ENCODE results near the gene SPTBN4.
A peak's percentile ranks its signal among the peaks of the same experiment; 100 is the strongest.
"Not testable (repeated sequence)": the region's sequence is repeated elsewhere in the genome, so short reads cannot be mapped to it uniquely, and the experiment has no call there.

SPTBN4 gene

DNA sequence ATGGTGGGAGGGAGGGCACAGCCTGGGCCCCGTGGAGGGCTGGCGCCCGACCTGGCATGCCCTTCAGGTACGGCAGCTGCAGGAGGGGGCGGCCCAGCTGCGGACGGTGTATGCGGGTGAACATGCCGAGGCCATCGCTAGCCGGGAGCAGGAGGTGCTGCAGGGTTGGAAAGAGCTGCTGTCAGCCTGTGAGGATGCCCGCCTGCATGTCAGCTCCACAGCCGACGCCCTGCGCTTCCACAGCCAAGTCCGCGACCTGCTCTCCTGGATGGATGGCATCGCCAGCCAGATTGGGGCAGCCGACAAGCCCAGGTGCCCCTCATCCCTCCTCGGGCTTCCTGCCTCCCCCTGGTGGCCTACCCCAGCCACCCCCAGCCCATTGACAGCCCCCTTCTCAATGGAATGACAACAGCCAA is 93.3 kb downstream of the SPTBN4 start:
- no peak for DNase-seq (ENCODE audit: low read depth in 2 of 2)

DNA sequence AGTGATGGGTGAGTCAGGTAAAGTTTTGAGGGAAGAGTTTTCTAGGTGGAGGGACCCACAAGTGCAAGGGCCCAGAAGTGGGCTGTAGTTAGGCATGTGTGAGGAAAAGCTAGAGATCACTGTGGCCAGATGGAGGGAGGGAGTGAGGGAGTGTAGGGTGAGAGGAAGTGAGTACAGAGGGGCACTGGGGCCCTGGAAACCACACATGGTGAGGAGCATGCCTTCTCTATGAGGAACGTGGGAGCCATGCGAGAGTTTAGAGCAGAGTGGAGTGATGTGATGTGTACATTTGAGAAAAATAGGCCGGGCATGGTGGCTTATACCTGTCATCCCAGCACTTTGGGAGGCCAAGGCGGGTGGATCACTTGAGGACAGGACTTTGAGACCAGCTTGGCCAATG is 95.1 kb downstream of the SPTBN4 start:
- DNase-seq (ENCODE audit: low read depth in 2 of 2): no peak

DNA sequence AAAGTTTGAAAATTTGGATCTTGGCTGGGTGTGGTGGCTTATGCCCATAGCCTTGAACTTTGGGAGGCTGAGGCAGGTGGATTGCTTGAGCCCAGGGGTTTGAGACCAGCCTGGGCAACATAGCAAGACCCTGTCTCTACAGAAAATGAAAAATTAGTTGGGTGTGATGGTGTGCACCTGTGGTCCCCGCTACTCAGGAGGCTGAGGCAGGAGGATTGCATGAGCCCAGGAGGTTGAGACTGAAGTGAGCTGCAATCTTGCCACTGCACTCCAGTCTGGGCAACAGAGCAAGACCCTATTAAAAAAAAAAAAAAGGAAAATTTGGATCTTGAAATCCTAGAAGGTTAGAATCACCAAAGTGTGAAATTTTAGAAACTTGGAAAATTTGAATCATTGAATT is 97.7 kb downstream of the SPTBN4 start:
- DNase-seq (ENCODE audit: low read depth in 2 of 2): not testable (repeated sequence)

DNA sequence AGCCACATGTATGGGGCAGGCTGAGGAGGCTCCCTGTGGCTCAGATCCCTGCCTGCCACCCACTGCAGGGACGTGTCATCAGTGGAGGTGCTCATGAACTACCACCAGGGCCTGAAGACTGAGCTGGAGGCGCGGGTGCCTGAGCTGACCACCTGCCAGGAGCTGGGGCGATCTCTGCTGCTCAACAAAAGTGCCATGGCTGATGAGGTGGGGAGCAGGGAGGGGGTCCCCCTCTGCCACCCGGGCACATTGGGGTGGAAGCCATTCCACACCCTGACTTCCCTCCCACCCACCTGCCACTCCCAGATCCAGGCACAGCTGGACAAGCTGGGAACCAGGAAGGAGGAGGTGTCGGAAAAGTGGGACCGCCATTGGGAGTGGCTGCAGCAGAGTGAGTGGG is 98.6 kb downstream of the SPTBN4 start:
- no peak for DNase-seq (ENCODE audit: low read depth in 2 of 2)

DNA sequence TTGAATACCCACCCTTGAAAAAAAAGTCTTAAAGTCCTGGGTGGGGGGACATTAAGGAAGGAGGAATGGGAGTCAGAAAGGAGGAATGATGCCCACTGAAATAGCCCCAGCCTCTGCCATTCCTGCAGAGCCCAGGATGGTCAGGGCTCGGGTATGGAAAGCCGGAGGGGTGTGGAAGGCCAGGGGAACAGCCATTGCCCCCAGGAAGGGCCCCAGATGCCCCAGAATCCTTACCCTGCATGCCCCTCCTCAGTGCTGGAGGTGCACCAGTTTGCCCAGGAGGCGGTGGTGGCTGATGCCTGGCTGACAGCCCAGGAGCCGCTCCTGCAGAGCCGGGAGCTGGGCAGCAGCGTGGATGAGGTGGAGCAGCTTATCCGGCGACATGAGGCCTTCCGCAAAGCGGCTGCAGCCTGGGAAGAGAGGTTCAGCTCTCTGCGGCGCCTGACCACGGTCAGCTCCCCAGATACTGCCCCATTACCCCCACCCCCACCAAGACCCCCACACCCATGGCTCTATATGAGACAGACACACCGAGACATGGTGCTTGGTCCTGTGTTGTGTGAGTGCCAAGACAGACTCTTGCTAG is 99.2 kb downstream of the SPTBN4 start:
- DNase-seq (ENCODE audit: low read depth in 2 of 2): no peak

DNA sequence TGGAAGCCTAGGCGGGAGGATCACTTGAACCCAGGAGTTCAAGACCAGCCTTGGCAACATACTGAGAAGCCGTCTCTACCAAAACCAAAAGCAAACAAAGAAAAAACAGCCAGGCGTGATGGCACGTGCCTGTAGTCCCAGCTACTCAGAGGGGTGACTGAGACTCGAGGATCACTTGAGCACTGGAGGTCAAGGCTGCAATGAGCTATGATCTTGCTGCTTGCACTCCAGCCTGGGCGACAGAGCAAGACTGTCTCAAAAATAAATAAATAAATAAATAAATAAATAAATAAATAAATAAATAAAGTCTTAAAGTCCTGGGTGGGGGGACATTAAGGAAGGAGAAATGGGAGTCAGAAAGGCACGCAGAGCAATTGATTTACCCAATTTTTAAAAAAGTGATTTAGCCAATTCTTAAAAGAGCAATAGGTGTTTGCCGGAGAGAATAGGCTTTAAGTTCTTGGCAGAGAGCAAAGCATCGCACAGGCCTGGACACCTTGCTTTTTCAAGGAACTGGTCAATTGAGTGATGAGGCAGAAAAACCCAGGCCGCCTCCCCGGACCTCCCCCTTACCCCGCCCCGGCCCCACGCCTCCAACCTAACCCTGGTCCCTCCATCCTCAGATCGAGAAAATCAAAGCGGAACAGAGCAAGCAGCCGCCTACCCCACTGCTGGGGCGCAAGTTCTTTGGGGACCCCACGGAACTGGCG is 100.4 kb downstream of the SPTBN4 start:
- DNase-seq (ENCODE audit: low read depth in 2 of 2): no peak

DNA sequence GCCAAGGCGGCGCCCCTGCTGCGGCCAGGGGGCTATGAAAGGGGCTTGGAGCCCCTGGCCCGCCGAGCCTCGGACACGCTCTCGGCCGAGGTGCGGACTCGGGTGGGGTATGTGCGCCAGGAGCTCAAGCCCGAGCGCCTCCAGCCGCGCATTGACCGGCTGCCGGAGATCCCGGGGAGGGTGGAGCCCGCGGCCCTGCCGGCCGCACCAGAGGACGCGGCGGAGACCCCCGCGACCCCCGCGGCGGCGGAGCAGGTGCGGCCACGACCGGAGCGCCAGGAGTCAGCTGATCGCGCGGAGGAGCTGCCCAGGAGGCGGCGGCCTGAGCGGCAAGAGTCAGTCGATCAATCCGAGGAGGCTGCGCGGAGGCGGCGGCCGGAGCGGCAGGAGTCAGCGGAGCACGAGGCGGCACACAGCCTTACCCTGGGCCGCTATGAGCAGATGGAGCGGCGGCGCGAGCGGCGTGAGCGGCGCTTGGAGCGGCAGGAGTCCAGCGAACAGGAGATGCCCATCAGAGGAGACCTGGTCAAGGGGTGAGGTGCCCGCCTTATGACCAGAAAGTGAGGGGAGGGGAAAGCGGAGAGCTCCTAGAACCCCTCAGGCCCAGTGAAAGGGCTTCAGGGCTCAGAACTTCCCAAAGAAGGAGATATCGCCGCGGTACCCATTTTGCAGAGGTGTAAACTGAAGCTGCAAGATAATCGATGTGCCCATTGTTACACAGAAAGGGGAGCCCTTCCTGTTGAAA is 101.1 kb downstream of the SPTBN4 start:
- no peak for DNase-seq (ENCODE audit: low read depth in 2 of 2)

DNA sequence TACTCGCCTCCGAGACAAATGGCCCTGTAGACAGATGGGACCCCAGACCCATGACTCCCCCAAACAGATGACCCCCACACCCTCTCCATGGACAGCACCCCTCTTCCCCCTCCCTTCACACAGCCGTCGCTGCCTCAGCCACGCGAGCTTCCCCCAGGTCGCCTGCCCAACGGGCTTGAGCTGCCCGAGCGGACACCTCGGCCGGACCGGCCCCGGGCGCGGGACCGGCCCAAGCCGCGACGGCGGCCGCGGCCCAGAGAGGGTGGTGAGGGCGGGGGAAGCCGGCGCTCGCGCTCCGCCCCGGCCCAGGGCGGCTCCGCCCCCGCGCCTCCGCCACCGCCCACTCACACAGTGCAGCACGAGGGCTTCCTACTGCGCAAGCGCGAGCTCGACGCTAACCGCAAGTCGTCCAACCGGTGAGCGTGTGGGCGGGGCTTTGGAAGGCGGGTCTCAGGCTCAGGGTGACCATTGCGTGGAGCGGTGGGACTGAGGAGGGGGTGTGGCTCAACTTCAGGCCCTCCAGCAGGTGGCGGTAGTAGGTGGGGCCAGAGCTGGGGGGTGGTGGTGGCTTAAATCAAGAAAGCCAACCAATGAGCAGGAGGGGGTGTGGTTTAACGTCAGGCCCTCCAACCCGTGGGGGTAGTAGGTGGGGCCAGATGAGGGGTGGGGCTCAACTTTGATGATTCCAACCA is 103.7 kb downstream of the SPTBN4 start:
- peak; percentile 89 to 91 for DNase-seq (ENCODE audit: low read depth in 2 of 2)

DNA sequence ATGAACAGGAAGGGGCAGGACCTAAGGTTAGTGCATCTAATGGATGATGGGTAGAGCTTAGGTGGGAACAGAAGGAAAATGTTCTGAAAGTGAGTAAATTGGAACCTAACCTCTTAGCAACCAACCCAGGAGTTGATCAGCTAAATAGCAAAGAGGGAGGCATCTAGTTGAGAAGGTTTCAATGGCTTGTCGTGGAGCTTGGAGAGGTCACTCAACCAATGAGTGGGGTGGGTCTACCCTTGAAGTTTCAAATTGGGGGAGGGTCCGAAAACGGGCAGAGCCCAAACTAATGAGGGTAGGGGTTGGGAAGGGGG is 104.2 kb downstream of the SPTBN4 start:
- DNase-seq (ENCODE audit: low read depth in 2 of 2): no peak

DNA sequence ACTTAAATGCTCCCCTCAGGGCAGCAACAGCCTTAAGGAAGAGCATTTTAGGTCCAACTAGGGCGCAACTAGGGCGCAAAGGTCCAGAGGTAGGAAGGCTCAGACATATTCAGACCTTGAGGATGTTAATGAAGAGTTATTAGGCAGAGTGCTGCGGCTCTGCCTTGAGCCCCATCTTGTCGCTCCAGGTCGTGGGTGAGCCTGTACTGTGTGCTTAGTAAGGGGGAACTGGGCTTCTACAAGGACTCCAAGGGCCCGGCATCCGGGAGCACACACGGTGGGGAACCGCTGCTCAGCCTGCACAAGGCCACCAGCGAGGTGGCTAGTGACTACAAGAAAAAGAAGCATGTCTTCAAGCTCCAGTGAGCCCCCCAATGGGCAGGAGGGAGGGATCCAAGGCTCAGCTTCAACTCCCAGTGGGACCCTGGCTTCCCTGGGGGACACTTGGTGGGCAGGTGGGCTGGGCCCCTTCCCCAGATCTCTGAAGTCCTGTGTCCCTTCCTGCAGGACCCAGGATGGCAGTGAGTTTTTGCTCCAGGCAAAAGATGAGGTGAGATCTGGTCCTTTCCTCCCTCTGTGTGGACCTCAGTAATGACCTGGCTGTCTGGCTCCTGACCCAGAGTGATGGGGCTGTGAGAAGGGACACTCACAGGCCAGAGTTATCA is 105.2 kb downstream of the SPTBN4 start:
- DNase-seq (ENCODE audit: low read depth in 2 of 2): no peak

DNA sequence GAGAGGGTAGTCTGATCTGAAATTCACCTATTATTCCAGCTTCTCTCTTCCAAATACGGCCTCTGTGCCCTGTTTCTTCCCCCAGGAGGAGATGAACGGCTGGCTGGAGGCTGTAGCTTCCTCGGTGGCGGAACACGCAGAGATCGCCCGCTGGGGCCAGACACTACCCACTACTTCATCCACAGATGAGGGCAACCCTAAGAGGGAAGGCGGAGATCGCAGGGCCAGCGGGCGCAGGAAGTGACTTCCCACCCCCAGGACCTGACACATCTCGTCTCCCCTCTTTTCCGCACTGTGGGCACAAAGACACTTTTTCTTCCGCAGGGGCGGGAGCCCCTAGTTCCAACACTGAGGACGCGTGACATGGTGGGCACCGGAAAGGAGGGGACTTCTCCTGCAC is 108.5 kb downstream of the SPTBN4 start:
- DNase-seq (ENCODE audit: low read depth in 2 of 2): no peak

DNA sequence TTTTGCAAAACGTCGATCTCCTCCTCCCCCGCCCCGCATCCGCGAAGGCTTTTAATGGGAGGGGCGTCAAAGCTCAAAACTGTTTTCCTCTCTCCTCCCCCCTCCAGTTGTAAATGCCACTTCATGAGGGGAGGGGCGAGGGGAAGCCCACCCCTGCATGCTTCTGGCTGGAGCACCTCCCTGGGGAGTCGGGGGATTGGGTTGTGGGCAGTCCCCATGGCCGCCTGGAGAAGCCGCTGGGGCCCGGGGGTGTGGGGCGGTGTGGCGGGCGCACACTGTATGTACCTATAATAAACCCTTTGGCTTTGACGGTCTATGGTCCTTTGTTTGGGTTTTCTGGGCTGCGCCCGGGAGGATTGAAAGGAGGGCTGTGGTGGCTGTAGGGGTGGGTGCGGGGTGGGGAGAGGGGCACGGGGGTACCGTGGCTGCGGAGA is 109.4 kb downstream of the SPTBN4 start:
- no peak for DNase-seq (ENCODE audit: low read depth in 2 of 2)

DNA sequence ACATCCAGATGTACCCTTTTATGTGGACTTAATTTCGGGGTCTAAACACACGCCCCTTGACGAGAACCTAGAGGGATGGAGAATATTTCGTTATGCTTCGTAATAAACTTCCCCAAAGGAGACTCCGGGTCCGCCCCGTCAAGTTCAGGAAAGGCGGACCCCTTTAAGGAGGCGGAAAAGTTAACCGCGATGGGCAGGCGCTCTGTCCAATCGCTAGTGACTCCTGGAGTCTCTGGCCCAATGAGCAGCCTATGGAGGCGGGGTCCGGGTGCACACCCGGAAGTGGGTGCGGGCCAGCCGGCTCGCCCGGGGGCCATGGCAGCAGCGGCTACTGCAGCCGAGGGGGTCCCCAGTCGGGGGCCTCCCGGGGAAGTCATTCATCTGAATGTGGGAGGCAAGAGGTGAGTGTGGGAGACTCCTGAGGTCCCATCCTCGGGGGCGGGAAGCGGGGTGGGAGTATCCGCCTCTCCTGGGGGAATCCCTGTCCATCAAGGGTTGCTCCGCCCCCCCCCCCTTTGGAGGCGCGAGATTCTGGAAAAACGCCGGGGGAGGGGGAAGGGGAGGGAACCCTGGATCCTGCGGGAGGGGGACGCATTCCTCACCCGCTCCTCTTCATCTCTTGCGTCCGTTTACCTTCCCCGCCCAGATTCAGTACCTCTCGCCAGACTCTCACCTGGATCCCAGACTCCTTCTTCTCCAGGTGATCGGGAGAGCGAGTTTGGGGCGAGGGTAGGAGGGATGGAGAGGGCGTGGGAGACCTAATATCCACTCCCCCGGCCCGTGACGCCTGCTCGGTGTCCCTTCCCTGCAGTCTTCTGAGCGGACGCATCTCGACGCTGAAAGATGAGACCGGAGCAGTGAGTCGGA is 110.0 kb downstream of the SPTBN4 start, which contains the start of gene SHKBP1:
Gene SHKBP1 (plus strand): TSS at position 289 of the 867 bp plus-strand sequence. CDS start 27 bp downstream, at position 316.
- peak; percentile 88 for DNase-seq (ENCODE audit: low read depth in 2 of 2)

DNA sequence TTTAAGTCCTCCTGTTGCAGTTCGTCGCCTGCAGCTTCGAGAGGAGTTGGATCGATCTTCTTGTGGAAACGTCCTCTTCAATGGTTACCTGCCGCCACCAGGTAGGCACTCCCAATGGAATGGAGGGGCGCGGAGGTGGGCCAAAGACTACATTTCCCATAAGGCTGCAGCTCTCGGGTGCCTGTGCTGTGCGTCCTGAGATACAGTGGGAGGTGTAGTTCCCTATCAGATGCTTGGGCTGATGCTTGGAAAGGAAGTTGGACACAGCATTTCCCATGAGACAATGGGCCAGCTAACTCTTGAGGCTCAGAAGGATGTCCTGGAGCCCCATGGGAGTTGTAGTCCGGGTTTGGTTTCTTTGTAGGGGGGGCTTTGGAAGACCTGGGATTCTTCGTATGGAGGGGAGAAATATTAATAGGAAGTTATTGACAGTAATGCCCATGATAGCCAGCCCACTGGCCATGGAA is 111.7 kb downstream of the SPTBN4 start:
- no peak for DNase-seq (ENCODE audit: low read depth in 2 of 2)

DNA sequence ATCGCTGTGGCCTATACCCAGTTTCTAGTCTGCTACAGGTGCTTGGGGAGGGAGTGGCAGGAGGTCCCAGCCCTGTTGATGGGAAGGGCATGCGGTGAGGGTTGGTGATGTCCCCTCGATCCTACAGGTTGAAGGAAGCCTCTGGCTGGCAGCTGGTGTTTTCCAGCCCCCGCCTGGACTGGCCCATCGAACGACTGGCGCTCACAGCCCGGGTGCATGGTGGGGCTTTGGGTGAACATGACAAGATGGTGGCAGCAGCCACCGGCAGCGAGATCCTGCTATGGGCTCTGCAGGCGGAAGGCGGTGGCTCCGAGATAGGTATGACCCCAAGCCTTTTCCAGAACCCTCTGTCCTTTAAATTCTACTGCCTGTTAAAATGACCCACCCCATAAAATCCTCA is 113.8 kb downstream of the SPTBN4 start:
- DNase-seq (ENCODE audit: low read depth in 2 of 2): no peak

DNA sequence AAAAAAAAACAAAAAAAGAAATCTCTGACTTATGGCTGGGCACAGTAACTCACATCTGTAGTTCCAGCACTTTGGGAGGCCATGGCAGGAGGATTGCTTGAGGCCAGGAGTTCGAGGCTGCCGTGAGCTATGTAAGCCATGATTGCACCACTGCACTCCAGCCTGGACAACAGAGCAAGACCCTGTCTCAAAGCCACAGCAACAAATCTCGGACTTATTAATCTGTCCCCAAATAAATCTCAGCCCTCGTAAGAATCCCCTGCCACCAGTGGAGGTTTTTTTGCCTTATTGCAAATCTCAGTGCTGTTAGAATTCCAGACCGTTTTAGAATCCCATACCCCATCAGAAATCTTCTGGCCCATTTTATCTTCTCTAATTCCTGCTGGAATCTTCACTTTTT is 114.7 kb downstream of the SPTBN4 start:
- no peak for DNase-seq (ENCODE audit: low read depth in 2 of 2)

DNA sequence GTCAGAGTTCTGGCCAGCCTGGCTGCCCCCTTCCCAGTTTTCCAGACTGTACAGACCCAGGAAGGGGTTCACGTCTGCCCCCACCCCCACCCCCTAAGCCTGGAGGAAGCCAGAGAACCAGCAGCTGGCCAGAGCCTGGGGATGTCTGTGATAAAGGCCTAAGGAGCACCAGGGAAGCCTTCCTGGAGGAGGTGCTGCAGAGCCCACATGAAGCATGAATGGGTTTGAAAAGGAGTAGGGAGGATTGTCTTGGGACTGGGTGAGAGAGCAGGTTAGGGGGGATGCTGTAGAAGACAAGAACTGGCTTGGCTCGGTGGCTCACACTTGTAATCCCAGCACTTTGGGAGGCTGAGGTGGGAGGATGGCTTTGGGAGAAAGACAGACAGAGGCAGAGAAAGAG is 115.7 kb downstream of the SPTBN4 start:
- DNase-seq (ENCODE audit: low read depth in 2 of 2): no peak

DNA sequence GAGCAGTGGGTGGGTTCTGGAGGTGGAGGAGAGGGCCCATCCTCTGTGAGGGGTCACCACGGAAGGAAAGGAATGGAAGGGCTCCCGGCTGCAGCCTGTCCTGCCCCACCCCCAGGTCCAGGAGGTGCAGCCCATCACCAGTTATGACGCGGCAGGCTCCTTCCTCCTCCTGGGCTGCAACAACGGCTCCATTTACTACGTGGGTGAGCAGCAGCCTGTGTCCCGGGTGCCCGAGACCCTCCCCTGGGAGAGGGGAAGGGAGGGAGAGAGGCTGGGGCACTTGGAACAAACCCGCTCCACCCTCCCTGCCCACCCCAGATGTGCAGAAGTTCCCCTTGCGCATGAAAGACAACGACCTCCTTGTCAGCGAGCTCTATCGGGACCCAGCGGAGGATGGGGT is 116.5 kb downstream of the SPTBN4 start:
- DNase-seq (ENCODE audit: low read depth in 2 of 2): no peak

DNA sequence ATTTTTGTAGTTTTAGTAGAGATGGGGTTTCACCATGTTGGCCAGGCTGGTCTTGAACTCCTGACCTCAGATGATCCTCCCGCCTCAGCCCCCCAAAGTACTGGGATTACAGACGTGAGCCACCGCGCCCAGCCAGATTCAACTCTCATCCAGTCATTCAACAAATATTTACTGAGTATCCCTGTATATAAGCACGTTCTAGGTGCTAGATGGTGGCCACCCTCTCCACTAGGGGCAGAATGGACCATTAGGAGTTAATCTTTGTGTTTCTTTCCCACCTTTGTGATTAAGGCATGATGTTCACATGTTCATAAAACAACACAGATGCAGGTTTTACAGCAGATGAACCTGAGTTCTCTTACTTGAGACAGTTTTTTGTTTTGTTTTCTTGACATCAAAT is 117.2 kb downstream of the SPTBN4 start:
- no peak for DNase-seq (ENCODE audit: low read depth in 2 of 2)

DNA sequence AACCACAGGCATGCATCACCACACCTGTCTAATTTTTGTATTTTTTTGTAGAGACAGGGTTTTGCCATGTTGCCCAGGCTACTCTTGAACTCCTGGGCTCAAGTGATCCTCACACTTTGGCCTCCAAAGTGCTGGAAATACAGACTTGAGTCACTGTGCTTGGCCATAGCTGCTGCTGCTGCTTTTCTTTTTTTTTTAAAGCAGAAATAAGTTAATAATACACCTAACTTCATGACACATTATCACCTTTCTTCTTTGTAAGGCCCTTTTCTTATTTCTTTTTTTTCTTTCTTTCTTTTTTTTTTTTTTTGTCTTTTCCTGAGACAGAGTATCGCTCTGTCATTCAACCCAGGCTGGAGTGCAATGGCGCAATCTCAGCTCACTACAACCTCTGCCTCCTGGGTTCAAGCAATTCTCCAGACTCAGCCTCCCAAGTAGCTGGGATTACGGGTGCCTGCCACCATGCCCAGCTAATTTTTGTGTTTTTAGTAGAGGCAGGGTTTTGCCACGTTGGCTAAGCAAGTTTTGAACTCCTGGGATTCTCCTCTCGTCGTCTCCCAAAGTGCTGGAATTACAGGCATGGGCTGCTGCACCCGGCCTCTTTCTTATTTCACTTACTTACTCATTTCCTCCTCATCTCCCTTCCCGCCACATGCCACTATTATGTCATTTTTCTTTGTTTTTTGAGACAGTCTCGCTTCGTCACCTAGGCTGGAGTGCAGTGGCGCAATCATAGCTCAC is 118.6 kb downstream of the SPTBN4 start:
- DNase-seq (ENCODE audit: low read depth in 2 of 2): no peak
